Caki2 (cell line): ENCODE results near the gene TMEM131. TPM values are rescaled to one million over a fixed set of nuclear protein-coding genes. Genes with fewer than 3 reads are reported as not detected.
A peak's percentile ranks its signal among the peaks of the same experiment; 100 is the strongest.
"Not testable (repeated sequence)": the region's sequence is repeated elsewhere in the genome, so short reads cannot be mapped to it uniquely, and the experiment has no call there.

Source experiments
- DNase-seq: peaks from one replicate; pipeline ENCODE4 v3.0.0-alpha.2; 2015; ENCODE audit warnings: low read depth
- in situ Hi-C: cut with HindIII; loops from 2 replicates; pipeline ENCODE4 v1.10.0; 2016; ENCODE audit warnings: low sequenced_read_pairs, low pct_unique_long_range_greater_than_20kb, mixed read lengths
- total RNA-seq: library from RNA; depleted of rRNA; stranded (reverse); fragments of >200 nt; shearing (Covaris generic); gene quantifications from 2 replicates; pipeline ENCODE4 v1.2.3, GENCODE V29; 2014; ENCODE audit warnings: low replicate concordance; rRNA removed

The TMEM131 gene
- 6.1 and 11.0 TPM in 2 replicates for total RNA-seq

- in situ Hi-C loops = no loop called here
- DNase-seq = peak; percentile 97
These were observed at the start of gene TMEM131 for GRCh38 chr2:97995734-97996624. TMEM131 (minus strand) TSS chr2:97995948; CDS start chr2:97995662, 286 bp downstream.

GRCh38 chr2:98044730-98045129, 49.0 kb upstream of the TMEM131 start:
- DNase-seq, in situ Hi-C loops: not testable (repeated sequence)

GRCh38 chr2:98043101-98043500, 47.4 kb upstream of the TMEM131 start:
- in situ Hi-C loops = no loop called here
- DNase-seq = no peak

GRCh38 chr2:98040331-98040939, 44.7 kb upstream of the TMEM131 start:
- in situ Hi-C loops = no loop called here
- DNase-seq = no peak

GRCh38 chr2:98039085-98039756, 43.5 kb upstream of the TMEM131 start:
- in situ Hi-C loops = no loop called here

GRCh38 chr2:98037666-98038336, 42.1 kb upstream of the TMEM131 start:
- DNase-seq = no peak
- in situ Hi-C loops = no loop called here

More at GRCh38 chr2:98039085-98039756, 43.5 kb upstream of the TMEM131 start:
- no peak for DNase-seq

- DNase-seq = no peak
- in situ Hi-C loops = no loop called here
These were observed 41.5 kb upstream of the TMEM131 start for GRCh38 chr2:98037206-98037605.

- in situ Hi-C loops = no loop called here
- no peak for DNase-seq
These were observed 40.7 kb upstream of the TMEM131 start for GRCh38 chr2:98036349-98037000.

- DNase-seq = no peak
- in situ Hi-C loops = no loop called here
These were observed 39.0 kb upstream of the TMEM131 start for GRCh38 chr2:98034745-98035144.

- DNase-seq = no peak
- in situ Hi-C loops = no loop called here
These were observed 36.3 kb upstream of the TMEM131 start for GRCh38 chr2:98032086-98032485.

- in situ Hi-C loops = no loop called here
- no peak for DNase-seq
These were observed 34.0 kb upstream of the TMEM131 start for GRCh38 chr2:98029718-98030222.

GRCh38 chr2:98028931-98029717, 33.4 kb upstream of the TMEM131 start:
- no peak for DNase-seq
- in situ Hi-C loops = no loop called here

GRCh38 chr2:98028101-98028561, 32.4 kb upstream of the TMEM131 start:
- in situ Hi-C loops = no loop called here
- no peak for DNase-seq

GRCh38 chr2:98027538-98027937, 31.8 kb upstream of the TMEM131 start:
- DNase-seq = no peak
- in situ Hi-C loops = no loop called here

- no peak for DNase-seq
- in situ Hi-C loops = no loop called here
These were observed 31.3 kb upstream of the TMEM131 start for GRCh38 chr2:98026927-98027522.

GRCh38 chr2:98026292-98026691, 30.5 kb upstream of the TMEM131 start:
- no peak for DNase-seq

More at GRCh38 chr2:98026292-98026691, 30.5 kb upstream of the TMEM131 start:
- in situ Hi-C loops = no loop called here
